Measurements from ENCODE around the gene ZNF740. TPM values are rescaled to one million over a fixed set of nuclear protein-coding genes. Genes with fewer than 3 reads are reported as not detected.

Gene ZNF740
- total and polyA plus RNA-seq, 2 donors (not counting 1 experiment from before 2014, with no cell fraction given) = 35.9 to 117 TPM

GRCh38 chr12:53220694-53221202 lies 40.2 kb downstream of the ZNF740 start:
- H3K4me1 Mint-ChIP-seq = peaks cover 53% of the 10 kb centered on the region
- H3K36me3 ChIP-seq (replicated peaks in 1 of 2; ENCODE audit: control extremely low read depth in 1 of 2, control insufficient read depth in 1 of 2, extremely low read depth in 1 of 2, insufficient read depth in 2 of 2, low read length in 1 of 2) = no peaks in the 10 kb centered on the region
- peak overlapping the region; percentile 98 for H3K4me2 ChIP-seq (replicated peaks; ENCODE audit: low read depth, low read length, poor library complexity, severe bottlenecking)
- ChIA-PET POLR2A (interaction anchor here (0.6 to 3.4 kb wide), 18 partner anchors 11 to 159 kb away, joined by 3 to 29 read pairs (median 7); partner anchors contain the start of genes AAAS, CSAD, ESPL1 and MYG1), CTCF (interaction anchor here (0.6 to 17.1 kb wide), 17 partner anchors 9 to 280 kb away, joined by 3 to 721 read pairs (median 6); partner anchors contain the start of genes AAAS, CSAD, ESPL1 and ITGB7)
- peak overlapping the region; percentile 93 to 95 for H3K27ac ChIP-seq (ENCODE audit: low read length in 2 of 2)
- no peaks in the 10 kb centered on the region for H3K79me2 ChIP-seq (ENCODE audit: control insufficient read depth, insufficient read depth, low read length)
- H4K20me1 ChIP-seq (ENCODE audit: control insufficient read depth, insufficient read depth, low read length, poor library complexity, severe bottlenecking) = no peaks in the 10 kb centered on the region
- TF ChIP-seq, protein P1, sequence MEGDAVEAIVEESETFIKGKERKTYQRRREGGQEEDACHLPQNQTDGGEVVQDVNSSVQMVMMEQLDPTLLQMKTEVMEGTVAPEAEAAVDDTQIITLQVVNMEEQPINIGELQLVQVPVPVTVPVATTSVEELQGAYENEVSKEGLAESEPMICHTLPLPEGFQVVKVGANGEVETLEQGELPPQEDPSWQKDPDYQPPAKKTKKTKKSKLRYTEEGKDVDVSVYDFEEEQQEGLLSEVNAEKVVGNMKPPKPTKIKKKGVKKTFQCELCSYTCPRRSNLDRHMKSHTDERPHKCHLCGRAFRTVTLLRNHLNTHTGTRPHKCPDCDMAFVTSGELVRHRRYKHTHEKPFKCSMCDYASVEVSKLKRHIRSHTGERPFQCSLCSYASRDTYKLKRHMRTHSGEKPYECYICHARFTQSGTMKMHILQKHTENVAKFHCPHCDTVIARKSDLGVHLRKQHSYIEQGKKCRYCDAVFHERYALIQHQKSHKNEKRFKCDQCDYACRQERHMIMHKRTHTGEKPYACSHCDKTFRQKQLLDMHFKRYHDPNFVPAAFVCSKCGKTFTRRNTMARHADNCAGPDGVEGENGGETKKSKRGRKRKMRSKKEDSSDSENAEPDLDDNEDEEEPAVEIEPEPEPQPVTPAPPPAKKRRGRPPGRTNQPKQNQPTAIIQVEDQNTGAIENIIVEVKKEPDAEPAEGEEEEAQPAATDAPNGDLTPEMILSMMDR (IDR thresholded peaks at IDR 0.05) = no peak
- no peak for TF ChIP-seq EZH2 (IDR thresholded peaks at IDR 0.05; ENCODE audit: borderline replicate concordance, insufficient read depth, low read depth, low read length, poor library complexity, severe bottlenecking)
- H3K27ac Mint-ChIP-seq = peak overlapping the region; percentile 98
- H3K9me3 ChIP-seq (ENCODE audit: control extremely low read depth in 1 of 3, control insufficient read depth in 2 of 3, insufficient read depth in 1 of 3, low read length in 2 of 3) = no peaks in the 10 kb centered on the region
- peak overlapping the region; percentile 97 for H3K4me3 Mint-ChIP-seq
- DNase-seq (peak; percentile 92), ATAC-seq (ENCODE audit: low read depth) (peak; percentile 76)
- WGBS (ENCODE audit: insufficient coverage) = under 1% methylated on average over 32 of the region's 42 CpGs
- peak overlapping the region; percentile 97 for H2AFZ ChIP-seq (ENCODE audit: insufficient read depth, low read depth, low read length, poor library complexity, severe bottlenecking)
- H3K9me3 Mint-ChIP-seq (ENCODE audit: insufficient read depth) = no peaks in the 10 kb centered on the region
- peak overlapping the region; percentile 95 for H3K9ac ChIP-seq (ENCODE audit: low read length)
- peaks cover 39 to 56% of the 10 kb centered on the region in 2 donors for H3K4me1 ChIP-seq (ENCODE audit: control insufficient read depth in 2 of 2, insufficient read depth in 2 of 2, low read length in 2 of 2)
- intact Hi-C loops (cut with micrococcal nuclease) = loop anchor here (1.0 to 2.0 kb wide), 8 partner anchors 14 to 158 kb away; partner anchors contain the start of genes AAAS, CSAD, ESPL1 and ITGB7
- no peaks in the 10 kb centered on the region for H3K27me3 ChIP-seq (replicated peaks in 1 of 4; ENCODE audit: control extremely low read depth in 1 of 4, control insufficient read depth in 3 of 4, insufficient read depth in 4 of 4, low read length in 3 of 4)
- peak overlapping the region; percentile 63 to 100 (median 90) for H3K4me3 ChIP-seq (ENCODE audit: control extremely low read depth in 1 of 5, extremely low read depth in 1 of 5, insufficient read depth in 1 of 5, low read depth in 2 of 5, low read length in 4 of 5)
- H3K27me3 Mint-ChIP-seq = no peaks in the 10 kb centered on the region

Measured in B cell (primary cell).